ENCODE data around the gene EGF.

EGF gene

GRCh38 chr4:109952612-109953011 lies 39.9 kb downstream of the EGF start:
- H3K4me1 ChIP-seq (ENCODE audit: control insufficient read depth in 1 of 2, insufficient read depth in 1 of 2, low read depth in 1 of 2, low read length in 1 of 2): no peaks in the 10 kb centered on the region
- no peaks in the 10 kb centered on the region for H3K36me3 ChIP-seq
- H3K27me3 ChIP-seq: no peaks in the 10 kb centered on the region
- H3K4me3 ChIP-seq (ENCODE audit: low read depth in 1 of 2, low read length in 1 of 2): no peak overlapping the region
- H3K27ac ChIP-seq: no peak overlapping the region
- no peak for TF ChIP-seq CTCF (IDR thresholded peaks at IDR 0.05)
- H3K9me3 ChIP-seq: no peaks in the 10 kb centered on the region

- no peaks in the 10 kb centered on the region for H3K9me3 ChIP-seq
- no peaks in the 10 kb centered on the region for H3K27me3 ChIP-seq
- no peak overlapping the region for H3K27ac ChIP-seq
- H3K36me3 ChIP-seq: no peaks in the 10 kb centered on the region
- H3K4me3 ChIP-seq (ENCODE audit: low read depth in 1 of 2, low read length in 1 of 2): no peak overlapping the region
- no peaks in the 10 kb centered on the region for H3K4me1 ChIP-seq (ENCODE audit: control insufficient read depth in 1 of 2, insufficient read depth in 1 of 2, low read depth in 1 of 2, low read length in 1 of 2)
- no peak for TF ChIP-seq CTCF (IDR thresholded peaks at IDR 0.05)
Measured at GRCh38 chr4:109953556-109953955, 40.9 kb downstream of the EGF start.

- no peaks in the 10 kb centered on the region for H3K36me3 ChIP-seq
- no peaks in the 10 kb centered on the region for H3K4me1 ChIP-seq (ENCODE audit: control insufficient read depth in 1 of 2, insufficient read depth in 1 of 2, low read depth in 1 of 2, low read length in 1 of 2)
- no peaks in the 10 kb centered on the region for H3K27me3 ChIP-seq
- no peaks in the 10 kb centered on the region for H3K9me3 ChIP-seq
- TF ChIP-seq CTCF (IDR thresholded peaks at IDR 0.05): no peak
- no peak overlapping the region for H3K27ac ChIP-seq
- H3K4me3 ChIP-seq (ENCODE audit: low read depth in 1 of 2, low read length in 1 of 2): no peak overlapping the region
Measured at GRCh38 chr4:109955146-109955545, 42.5 kb downstream of the EGF start.

- no peaks in the 10 kb centered on the region for H3K27me3 ChIP-seq
- H3K27ac ChIP-seq: no peak overlapping the region
- H3K4me3 ChIP-seq (ENCODE audit: low read depth in 1 of 2, low read length in 1 of 2): no peak overlapping the region
- H3K9me3 ChIP-seq: no peaks in the 10 kb centered on the region
- TF ChIP-seq CTCF (IDR thresholded peaks at IDR 0.05): no peak
- no peaks in the 10 kb centered on the region for H3K4me1 ChIP-seq (ENCODE audit: control insufficient read depth in 1 of 2, insufficient read depth in 1 of 2, low read depth in 1 of 2, low read length in 1 of 2)
- H3K36me3 ChIP-seq: no peaks in the 10 kb centered on the region
Measured at GRCh38 chr4:109957227-109957626, 44.5 kb downstream of the EGF start.

- no peaks in the 10 kb centered on the region for H3K36me3 ChIP-seq
- H3K27me3 ChIP-seq: no peaks in the 10 kb centered on the region
- TF ChIP-seq CTCF (IDR thresholded peaks at IDR 0.05): no peak
- no peaks in the 10 kb centered on the region for H3K4me1 ChIP-seq (ENCODE audit: control insufficient read depth in 1 of 2, insufficient read depth in 1 of 2, low read depth in 1 of 2, low read length in 1 of 2)
- H3K4me3 ChIP-seq (ENCODE audit: low read depth in 1 of 2, low read length in 1 of 2): no peak overlapping the region
- H3K27ac ChIP-seq: no peak overlapping the region
- no peaks in the 10 kb centered on the region for H3K9me3 ChIP-seq
Measured at GRCh38 chr4:109959195-109959594, 46.5 kb downstream of the EGF start.

GRCh38 chr4:109962401-109962800 lies 49.7 kb downstream of the EGF start:
- H3K9me3 ChIP-seq: no peaks in the 10 kb centered on the region
- H3K27ac ChIP-seq: no peak overlapping the region
- H3K4me3 ChIP-seq (ENCODE audit: low read depth in 1 of 2, low read length in 1 of 2): no peak overlapping the region
- H3K36me3 ChIP-seq: no peaks in the 10 kb centered on the region
- no peaks in the 10 kb centered on the region for H3K4me1 ChIP-seq (ENCODE audit: control insufficient read depth in 1 of 2, insufficient read depth in 1 of 2, low read depth in 1 of 2, low read length in 1 of 2)
- no peak for TF ChIP-seq CTCF (IDR thresholded peaks at IDR 0.05)
- no peaks in the 10 kb centered on the region for H3K27me3 ChIP-seq

All from neutrophil (primary cell).